HepG2 (cell line): Measurements from ENCODE around the gene MARCHF5. TPM values are rescaled to one million over a fixed set of nuclear protein-coding genes. Genes with fewer than 3 reads are reported as not detected.

Experiments
- HMGXB3 ChIP-seq: sonication (generic); formaldehyde crosslinking; IDR thresholded peaks from 2 replicates; pipeline ENCODE4 v1.4.0; 2020; ENCODE audit warnings: missing genetic modification reagents, borderline replicate concordance
- HNRNPH1 ChIP-seq: fragments of 200-400 bp; formaldehyde crosslinking; optimal IDR thresholded peaks from 2 replicates; pipeline ENCODE3; 2017; ENCODE audit warnings: mild to moderate bottlenecking, low read depth, low read length
- MAZ ChIP-seq, 2 experiments: sonication (generic) in 1 of 2; formaldehyde crosslinking in 1 of 2; IDR thresholded peaks; 2 replicates each; pipeline versions ENCODE4 v1.5.0 to v1.6.1; 2012 to 2020; ENCODE audit warnings: low read depth in 2 of 2, mild to moderate bottlenecking in 2 of 2, borderline replicate concordance in 1 of 2, improper control_type of control experiment in 1 of 2, low read length in 1 of 2, missing genetic modification reagents in 1 of 2, moderate library complexity in 1 of 2
- MLX ChIP-seq: IDR thresholded peaks from 2 replicates; pipeline ENCODE4 v1.6.1; 2016
- PHF8 ChIP-seq: sonication (generic); formaldehyde crosslinking; IDR thresholded peaks from 2 replicates; pipeline ENCODE4 v1.5.0; 2020; ENCODE audit warnings: missing genetic modification reagents
- TSC22D2 ChIP-seq: sonication (generic); formaldehyde crosslinking; IDR thresholded peaks from 2 replicates; pipeline ENCODE4 v1.5.1; 2020; ENCODE audit warnings: missing genetic modification reagents, mild to moderate bottlenecking, borderline replicate concordance
- ZBTB40 ChIP-seq, 2 experiments: fragments of 450-650 bp in 1 of 2; sonication (generic) in 1 of 2; formaldehyde crosslinking in 1 of 2; IDR thresholded peaks; 2 replicates each; pipeline versions ENCODE4 v1.6.1 to v1.8.0; 2016 to 2022; ENCODE audit warnings: antibody characterized with exemption in 1 of 2, mild to moderate bottlenecking in 1 of 2, missing genetic modification reagents in 1 of 2
- ZNF274 ChIP-seq: sonication (generic); formaldehyde crosslinking; IDR thresholded peaks from 2 replicates; pipeline ENCODE4 v1.5.1; 2020; ENCODE audit warnings: mild to moderate bottlenecking, missing genetic modification reagents
- ZNF367 ChIP-seq: sonication (generic); formaldehyde crosslinking; IDR thresholded peaks from 2 replicates; pipeline ENCODE4 v1.4.0; 2020; ENCODE audit warnings: missing genetic modification reagents, borderline replicate concordance
- ZNF619 ChIP-seq: sonication (generic); formaldehyde crosslinking; IDR thresholded peaks from 2 replicates; pipeline ENCODE4 v1.4.0; 2020; ENCODE audit warnings: mild to moderate bottlenecking, missing genetic modification reagents
- ZNF720 ChIP-seq: sonication (generic); formaldehyde crosslinking; IDR thresholded peaks from 2 replicates; pipeline ENCODE4 v1.4.0; 2020; ENCODE audit warnings: missing genetic modification reagents
- ZNF766 ChIP-seq: sonication (generic); formaldehyde crosslinking; IDR thresholded peaks from 2 replicates; pipeline ENCODE4 v1.5.0; 2020; ENCODE audit warnings: missing genetic modification reagents, borderline replicate concordance
- ZNF878 ChIP-seq: sonication (generic); formaldehyde crosslinking; IDR thresholded peaks from 2 replicates; pipeline ENCODE4 v1.8.1; 2023; ENCODE audit warnings: mild to moderate bottlenecking, missing genetic modification reagents, moderate library complexity
- polyA plus RNA-seq, 8 experiments: library from polyadenylated mRNA; depleted of rRNA in 3 of 8; stranded (reverse) in 7 of 8; unstranded in 1 of 8; fragments of >200 nt; fragmentation: Illumina TruSeq in 4 of 8; extraction: Trizol in 4 of 8; gene quantifications; 2 replicates each; pipeline versions ENCODE4 v1.2.1 to v1.2.3, GENCODE V29; 2011 to 2016; ENCODE audit warnings: low read depth in 4 of 8, missing spikeins in 1 of 8, mixed read lengths in 1 of 8; ENCODE audit not compliant: insufficient read depth in 1 of 8
- total RNA-seq, 5 experiments: library from RNA; depleted of rRNA; stranded (reverse); fragments of >200 nt; fragmentation: Illumina TruSeq; extraction: Trizol; gene quantifications; 2 replicates each; pipeline ENCODE4 v1.2.3, GENCODE V29; 2016; ENCODE audit warnings: low read depth in 1 of 5

Gene MARCHF5
- total and polyA plus RNA-seq, 2 of the 13 experiments (the other 11 are each of a cell fraction or from before 2014, with no cell fraction given) = 19.4 to 21.0 TPM

GRCh38 chr10:92290837-92291615 lies at the start of gene MARCHF5, which contains the start of gene CPEB3 (continued):
- TF ChIP-seq ZBTB40 (IDR thresholded peaks at IDR 0.05) = no peak
- TF ChIP-seq ZBTB40 (CRISPR knock-in tag; IDR thresholded peaks at IDR 0.05) = peak; percentile 28; the same call in 1 of the 2 replicates
- peak; percentile 98 for TF ChIP-seq PHF8 (CRISPR knock-in tag)
- TF ChIP-seq MAZ (IDR thresholded peaks at IDR 0.05; ENCODE audit: borderline replicate concordance, low read depth, low read length) = no peak
- peak; percentile 88 for TF ChIP-seq MAZ (CRISPR knock-in tag; IDR thresholded peaks at IDR 0.05; ENCODE audit: low read depth)
- TF ChIP-seq ZNF274 = peak; percentile 15; the same call in 1 of the 2 replicates
- peak; percentile 39; the same call in 1 of the 2 replicates for TF ChIP-seq ZNF878 (CRISPR knock-in tag)
- peak; percentile 47 for TF ChIP-seq MLX
- no peak for TF ChIP-seq ZNF619 (CRISPR knock-in tag)
- peak; percentile 22; the same call in 1 of the 2 replicates for TF ChIP-seq ZNF766
- peak; percentile 64; the same call in 1 of the 2 replicates for TF ChIP-seq TSC22D2 (CRISPR knock-in tag)
- no peak for TF ChIP-seq ZNF367 (CRISPR knock-in tag)
- TF ChIP-seq ZNF720 (CRISPR knock-in tag) = no peak
- no peak for TF ChIP-seq HNRNPH1
- TF ChIP-seq HMGXB3 (CRISPR knock-in tag) = no peak
